SK-N-MC (cell line): ENCODE data around the gene KDM7A.

ENCODE experiments used
- EZH2 ChIP-seq: fragments of 200-600 bp; sonication (generic); IDR thresholded peaks from one replicate; pipeline ENCODE4 v1.6.1; 2017; ENCODE audit warnings: antibody characterized with exemption
- FOXP2 ChIP-seq: optimal IDR thresholded peaks from 2 replicates; pipeline ENCODE3; 2011; ENCODE audit warnings: mild to moderate bottlenecking, moderate library complexity; ENCODE audit not compliant: insufficient read depth; ENCODE audit errors: extremely low read length, control extremely low read depth
- POLR2AphosphoS5 ChIP-seq: IDR thresholded peaks from 2 replicates; pipeline ENCODE4 v1.6.1; 2012; ENCODE audit warnings: mild to moderate bottlenecking, low read depth, low read length, borderline replicate concordance

GRCh38 chr7:140058517-140058916, 118.3 kb downstream of the KDM7A start:
- TF ChIP-seq POLR2AphosphoS5, result no peak
- TF ChIP-seq EZH2, result no peak
- TF ChIP-seq FOXP2, result no peak
